ENCODE results near the gene TRPC4AP.

TRPC4AP gene

GRCh38 chr20:34994509-34995131, 98.0 kb downstream of the TRPC4AP start:
- FAIRE-seq (no peak), DNase-seq (ENCODE audit: insufficient read length, low spot score) (no peak)
- no peak for TF ChIP-seq POLR2A (IDR thresholded peaks at IDR 0.05; ENCODE audit: low read depth, low read length)

GRCh38 chr20:34993941-34994508, 98.6 kb downstream of the TRPC4AP start:
- TF ChIP-seq POLR2A (IDR thresholded peaks at IDR 0.05; ENCODE audit: low read depth, low read length): no peak
- no peak for FAIRE-seq
- DNase-seq (ENCODE audit: insufficient read length, low spot score): no peak

- no peak for TF ChIP-seq POLR2A (IDR thresholded peaks at IDR 0.05; ENCODE audit: low read depth, low read length)
- DNase-seq (ENCODE audit: insufficient read length, low spot score) (no peak), FAIRE-seq (no peak)
Observed at GRCh38 chr20:34992751-34993417, 99.7 kb downstream of the TRPC4AP start.

- TF ChIP-seq POLR2A (IDR thresholded peaks at IDR 0.05; ENCODE audit: low read depth, low read length): no peak
- DNase-seq (ENCODE audit: insufficient read length, low spot score) (no peak), FAIRE-seq (no peak)
Observed at GRCh38 chr20:34990661-34991214, 101.9 kb downstream of the TRPC4AP start.

GRCh38 chr20:34990231-34990630, 102.4 kb downstream of the TRPC4AP start:
- DNase-seq (ENCODE audit: insufficient read length, low spot score): no peak
- TF ChIP-seq POLR2A (IDR thresholded peaks at IDR 0.05; ENCODE audit: low read depth, low read length): no peak

GRCh38 chr20:34989670-34990069, 102.9 kb downstream of the TRPC4AP start:
- DNase-seq (ENCODE audit: insufficient read length, low spot score): no peak
- no peak for FAIRE-seq
- no peak for TF ChIP-seq POLR2A (IDR thresholded peaks at IDR 0.05; ENCODE audit: low read depth, low read length)

More at GRCh38 chr20:34990231-34990630, 102.4 kb downstream of the TRPC4AP start:
- no peak for FAIRE-seq

- FAIRE-seq (no peak), DNase-seq (ENCODE audit: insufficient read length, low spot score) (no peak)
- no peak for TF ChIP-seq POLR2A (IDR thresholded peaks at IDR 0.05; ENCODE audit: low read depth, low read length)
Observed at GRCh38 chr20:34989118-34989517, 103.5 kb downstream of the TRPC4AP start.

- DNase-seq (ENCODE audit: insufficient read length, low spot score) (no peak), FAIRE-seq (no peak)
- TF ChIP-seq POLR2A (IDR thresholded peaks at IDR 0.05; ENCODE audit: low read depth, low read length): no peak; the same call in 1 of the 2 replicates
Observed at GRCh38 chr20:34988191-34988540, 104.4 kb downstream of the TRPC4AP start.

GRCh38 chr20:34987288-34988190, 105.1 kb downstream of the TRPC4AP start:
- no peak for FAIRE-seq
- TF ChIP-seq POLR2A (IDR thresholded peaks at IDR 0.05; ENCODE audit: low read depth, low read length): no peak
- no peak for DNase-seq (ENCODE audit: insufficient read length, low spot score)

- no peak for TF ChIP-seq POLR2A (IDR thresholded peaks at IDR 0.05; ENCODE audit: low read depth, low read length)
- DNase-seq (ENCODE audit: insufficient read length, low spot score) (no peak), FAIRE-seq (no peak)
Observed at GRCh38 chr20:34986311-34987287, 106.0 kb downstream of the TRPC4AP start.

GRCh38 chr20:34985461-34986310, 106.9 kb downstream of the TRPC4AP start:
- TF ChIP-seq POLR2A (IDR thresholded peaks at IDR 0.05; ENCODE audit: low read depth, low read length): no peak
- DNase-seq (ENCODE audit: insufficient read length, low spot score) (no peak), FAIRE-seq (no peak)

GRCh38 chr20:34984756-34985261, 107.8 kb downstream of the TRPC4AP start:
- no peak for TF ChIP-seq POLR2A (IDR thresholded peaks at IDR 0.05; ENCODE audit: low read depth, low read length)
- no peak for DNase-seq (ENCODE audit: insufficient read length, low spot score)
- FAIRE-seq: no peak

All from H54 (cell line).